Measurements from ENCODE around the gene CDC45.

GRCh38 chr22:19440411-19441195 is 39.1 kb upstream of the CDC45 start:
- no peak for TF ChIP-seq EZH2 (IDR thresholded peaks at IDR 0.05)
- TF ChIP-seq EZH2phosphoT487 (IDR thresholded peaks at IDR 0.05) = no peak

All from neural progenitor cell (in vitro differentiated cells).